Measurements from ENCODE around the gene ACTR6.

DNA sequence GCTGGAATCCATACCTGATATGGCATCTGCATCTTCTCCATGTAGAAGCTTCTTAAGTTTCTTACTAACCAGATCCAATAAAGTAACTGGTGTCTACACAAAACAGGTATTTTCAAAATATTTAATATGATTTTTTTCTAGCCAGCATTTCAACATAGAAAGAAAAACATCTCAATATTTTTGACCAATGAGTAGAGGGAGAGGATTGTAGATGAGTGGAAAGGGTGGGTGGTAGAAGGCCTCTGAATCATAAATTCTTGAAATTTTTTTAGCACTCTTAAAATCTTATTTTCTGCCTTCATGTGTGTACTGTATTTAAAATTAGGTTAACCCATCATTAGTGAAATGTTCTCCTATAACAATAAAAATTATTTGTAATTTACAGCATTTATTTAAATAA, 48.3 kb downstream of the ACTR6 start:
- TF ChIP-seq EZH2 (IDR thresholded peaks at IDR 0.05; ENCODE audit: insufficient read depth, low read length) = no peak
- TF ChIP-seq, protein P1, sequence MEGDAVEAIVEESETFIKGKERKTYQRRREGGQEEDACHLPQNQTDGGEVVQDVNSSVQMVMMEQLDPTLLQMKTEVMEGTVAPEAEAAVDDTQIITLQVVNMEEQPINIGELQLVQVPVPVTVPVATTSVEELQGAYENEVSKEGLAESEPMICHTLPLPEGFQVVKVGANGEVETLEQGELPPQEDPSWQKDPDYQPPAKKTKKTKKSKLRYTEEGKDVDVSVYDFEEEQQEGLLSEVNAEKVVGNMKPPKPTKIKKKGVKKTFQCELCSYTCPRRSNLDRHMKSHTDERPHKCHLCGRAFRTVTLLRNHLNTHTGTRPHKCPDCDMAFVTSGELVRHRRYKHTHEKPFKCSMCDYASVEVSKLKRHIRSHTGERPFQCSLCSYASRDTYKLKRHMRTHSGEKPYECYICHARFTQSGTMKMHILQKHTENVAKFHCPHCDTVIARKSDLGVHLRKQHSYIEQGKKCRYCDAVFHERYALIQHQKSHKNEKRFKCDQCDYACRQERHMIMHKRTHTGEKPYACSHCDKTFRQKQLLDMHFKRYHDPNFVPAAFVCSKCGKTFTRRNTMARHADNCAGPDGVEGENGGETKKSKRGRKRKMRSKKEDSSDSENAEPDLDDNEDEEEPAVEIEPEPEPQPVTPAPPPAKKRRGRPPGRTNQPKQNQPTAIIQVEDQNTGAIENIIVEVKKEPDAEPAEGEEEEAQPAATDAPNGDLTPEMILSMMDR (IDR thresholded peaks at IDR 0.05; ENCODE audit: insufficient read depth, low read depth, low read length) = no peak
